ENCODE results near the gene C19orf85. TPM values are rescaled to one million over a fixed set of nuclear protein-coding genes. Genes with fewer than 3 reads are reported as not detected.
"Not testable (repeated sequence)": the region's sequence is repeated elsewhere in the genome, so short reads cannot be mapped to it uniquely, and the experiment has no call there.

C19orf85 gene
- polyA plus RNA-seq, 4 donors: not detected

DNA sequence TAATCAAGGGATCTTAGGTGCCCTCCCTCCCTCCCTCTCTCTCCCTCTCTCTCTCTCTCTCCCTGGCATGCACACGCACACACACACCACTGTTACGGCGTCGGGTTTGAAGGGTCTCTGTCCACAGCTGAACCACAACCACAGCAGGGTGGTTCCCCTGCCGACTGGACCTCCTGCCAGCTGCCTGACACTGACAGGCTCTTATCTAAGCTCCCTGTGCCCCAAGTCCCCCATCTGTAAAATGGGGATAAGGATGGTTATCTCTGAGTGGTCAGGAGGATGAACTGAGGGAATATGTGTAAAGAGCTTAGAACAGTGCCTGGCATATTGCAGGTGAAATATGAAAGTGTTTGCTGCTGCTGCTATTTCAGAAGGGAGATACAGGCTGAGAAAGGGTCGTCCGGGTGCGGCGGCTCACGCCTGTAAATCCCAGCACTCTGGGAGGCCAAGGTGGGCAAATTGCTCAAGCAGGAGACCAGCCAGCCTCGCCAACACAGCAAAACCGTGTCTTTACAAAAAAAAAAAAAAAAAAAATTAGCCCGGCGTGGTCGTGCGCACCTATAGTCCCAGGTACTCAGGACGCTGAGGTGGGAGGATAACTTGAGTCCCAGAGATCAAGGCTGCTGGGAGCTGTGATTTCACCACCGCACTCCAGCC, 20.6 kb downstream of the C19orf85 start:
- DNase-seq (ENCODE audit: low read depth in 4 of 4, low spot score in 2 of 4): no peak

DNA sequence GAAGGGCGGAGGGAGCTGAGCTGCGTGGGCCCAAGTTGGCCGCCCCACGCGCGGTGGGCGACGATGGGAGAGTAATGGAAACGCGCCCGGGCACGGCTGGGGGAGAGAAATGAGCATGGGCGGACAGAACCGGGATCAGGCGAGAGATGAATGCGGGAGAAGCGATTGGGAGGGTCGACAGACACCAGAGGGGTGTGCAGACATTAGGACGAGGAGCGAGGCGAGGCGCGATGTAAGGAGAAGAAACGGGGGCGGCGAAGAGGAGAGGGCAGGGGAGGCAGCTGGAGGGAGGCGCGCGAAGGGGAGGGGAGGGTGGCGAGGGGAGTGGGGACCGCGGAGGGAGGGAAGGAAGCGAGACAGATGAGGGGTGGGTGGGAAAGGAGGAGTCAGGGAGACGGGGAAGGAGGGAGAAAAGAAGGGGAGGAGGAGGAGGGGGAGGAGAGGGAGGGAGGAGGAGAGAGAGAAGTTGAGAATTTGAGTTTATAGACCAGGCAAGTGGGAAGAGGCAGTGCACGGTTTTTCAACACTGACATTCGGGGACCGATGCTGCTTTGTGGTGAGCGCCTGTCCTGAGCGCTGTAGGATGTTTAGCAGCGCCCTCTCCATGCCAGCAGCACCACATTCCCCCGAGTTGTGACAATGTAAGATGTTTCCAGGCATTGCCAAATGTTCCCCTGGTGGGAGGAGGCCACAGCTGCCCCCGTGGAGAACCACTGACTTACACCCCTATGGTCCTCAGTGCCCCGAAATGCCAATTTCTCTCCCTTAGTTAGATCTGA, 21.3 kb downstream of the C19orf85 start, which contains the start of gene SHISA7:
SHISA7 (minus strand) TSS at position 256 of the 779 bp plus-strand sequence. CDS start 437 bp downstream, outside the sequence.
- no peak for DNase-seq (ENCODE audit: low read depth in 4 of 4, low spot score in 2 of 4)

DNA sequence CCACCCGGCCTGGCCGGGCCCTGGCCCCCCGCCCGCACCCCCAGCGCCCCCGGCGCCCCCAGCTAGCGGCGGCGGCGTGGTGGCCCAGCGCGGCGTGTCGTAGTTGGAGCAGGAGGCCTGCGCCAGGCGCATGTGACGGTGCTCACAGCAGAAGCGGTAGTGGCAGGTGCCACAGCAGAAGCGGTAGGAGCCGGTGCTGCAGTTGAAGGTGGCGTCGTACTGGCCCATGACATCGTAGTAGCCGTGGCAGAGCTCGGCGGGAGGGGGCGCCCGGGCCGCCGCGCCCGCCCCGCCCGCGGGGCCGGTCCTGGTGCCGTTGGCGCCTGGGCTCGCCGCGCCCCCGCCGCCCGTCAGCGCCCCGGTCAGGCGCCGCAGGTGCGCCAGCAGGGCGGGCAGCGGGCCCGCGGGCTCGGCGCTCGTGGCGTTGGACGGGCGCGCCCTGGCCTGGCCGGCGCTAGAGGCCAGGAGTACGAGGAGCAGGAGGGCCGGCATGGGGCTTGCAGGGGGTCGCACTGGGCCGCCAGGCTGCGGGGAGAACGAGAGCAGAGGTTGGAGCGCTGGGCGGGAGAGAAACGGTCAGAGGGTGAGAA, 22.1 kb downstream of the C19orf85 start:
- DNase-seq (ENCODE audit: low read depth in 4 of 4, low spot score in 2 of 4): no peak

DNA sequence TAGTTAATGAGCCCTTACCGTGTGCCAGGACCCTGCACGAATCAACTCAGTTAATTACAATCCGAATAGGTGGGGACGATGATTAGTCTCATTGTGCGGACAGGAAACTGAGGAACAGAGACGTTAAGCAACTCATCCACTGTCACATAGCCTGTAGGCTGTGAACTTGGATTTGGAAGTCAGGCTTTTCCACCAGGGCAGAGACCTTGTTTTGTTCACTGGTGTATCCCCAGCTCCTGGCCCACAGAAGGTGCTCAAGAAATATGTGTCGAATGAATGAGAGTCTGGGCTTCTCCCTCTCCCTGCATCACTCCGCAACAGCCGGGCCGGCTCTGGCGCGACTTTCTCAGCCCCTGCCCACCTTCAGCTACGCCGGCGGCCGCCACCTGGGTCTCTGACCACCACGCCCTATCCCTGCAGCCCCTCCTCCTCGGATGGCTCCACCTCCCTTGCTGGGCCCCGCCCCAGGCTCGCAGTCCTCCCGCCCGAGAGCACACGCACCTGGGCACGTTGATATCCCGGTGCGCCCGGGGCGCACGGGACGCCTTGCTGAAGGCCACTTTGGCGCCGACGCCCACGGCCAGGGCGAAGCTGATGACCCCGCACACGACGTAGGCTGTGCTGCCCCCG, 22.7 kb downstream of the C19orf85 start:
- DNase-seq (ENCODE audit: low read depth in 4 of 4, low spot score in 2 of 4): no peak

DNA sequence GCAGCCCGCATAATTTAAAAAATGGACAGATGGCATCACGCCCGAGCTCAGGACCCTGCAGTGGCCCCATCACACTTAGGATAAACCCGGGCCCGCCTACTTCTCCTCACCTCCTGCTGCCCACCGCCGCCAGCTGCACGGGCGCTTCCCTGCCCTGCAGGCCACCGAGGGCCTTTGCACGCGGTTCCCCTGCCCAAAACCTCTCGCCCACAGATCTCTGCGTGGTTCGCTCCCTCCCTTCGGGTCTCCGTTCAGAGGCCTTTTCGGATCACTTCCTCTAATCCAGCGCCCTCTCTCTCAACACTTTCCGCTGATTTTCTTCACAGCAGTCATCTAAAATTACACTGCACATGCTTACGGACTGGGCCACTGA, 23.2 kb downstream of the C19orf85 start:
- DNase-seq (ENCODE audit: low read depth in 4 of 4, low spot score in 2 of 4): no peak

DNA sequence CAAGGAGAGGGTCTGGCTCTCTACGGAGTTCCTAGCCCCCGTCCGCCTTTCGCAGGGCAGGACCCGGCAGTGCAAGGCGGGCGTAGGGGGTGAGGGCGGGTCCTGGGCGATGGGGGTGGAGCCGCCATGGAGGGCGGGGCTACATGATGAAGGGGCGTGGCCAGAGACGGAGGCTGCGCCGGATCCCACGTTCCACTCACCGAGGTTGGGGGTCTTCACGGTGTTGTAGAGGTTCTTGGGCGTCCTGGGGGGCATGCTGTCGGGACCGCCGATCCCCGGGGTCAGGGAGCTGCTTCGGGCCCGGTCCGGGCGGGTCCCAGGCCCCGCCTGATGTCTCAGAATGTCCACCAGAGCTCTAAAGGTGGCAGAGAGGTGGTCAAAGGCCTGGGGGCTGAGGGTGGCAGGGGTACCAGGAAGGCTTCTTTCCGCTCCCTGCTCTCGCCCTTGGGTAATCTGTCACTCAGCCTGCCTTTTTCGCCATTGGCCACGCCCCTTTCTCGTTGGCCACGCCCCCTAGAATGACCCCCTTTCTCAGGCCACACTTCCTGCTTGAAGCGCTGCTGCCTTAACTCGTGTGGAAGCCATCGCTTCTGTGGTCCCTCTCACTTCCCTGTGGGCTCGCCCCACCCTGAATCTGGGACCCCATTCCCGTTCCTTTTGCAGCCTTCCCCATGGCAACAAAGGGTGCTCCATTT, 24.0 kb downstream of the C19orf85 start:
- DNase-seq (ENCODE audit: low read depth in 4 of 4, low spot score in 2 of 4): no peak

DNA sequence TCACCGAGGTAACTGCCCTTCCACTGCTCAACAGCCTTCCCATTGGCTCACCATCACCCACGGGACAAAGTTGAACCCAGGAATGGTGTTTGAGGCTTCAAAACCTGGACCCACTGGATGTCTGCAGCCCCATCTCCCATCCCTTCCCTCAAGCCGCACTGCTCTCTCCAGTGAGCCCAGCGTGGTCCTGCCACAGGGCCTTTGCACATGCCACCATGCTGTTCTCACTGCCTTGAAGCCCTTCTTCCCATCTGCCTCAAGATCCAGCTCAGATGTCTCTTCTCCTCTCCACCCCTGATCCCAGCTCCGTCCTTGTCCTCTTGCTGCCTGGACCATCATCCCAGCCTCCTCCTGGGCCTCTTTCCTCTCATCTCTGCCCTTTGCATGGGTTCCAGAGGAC, 25.5 kb downstream of the C19orf85 start:
- DNase-seq (ENCODE audit: low read depth in 4 of 4, low spot score in 2 of 4): no peak

DNA sequence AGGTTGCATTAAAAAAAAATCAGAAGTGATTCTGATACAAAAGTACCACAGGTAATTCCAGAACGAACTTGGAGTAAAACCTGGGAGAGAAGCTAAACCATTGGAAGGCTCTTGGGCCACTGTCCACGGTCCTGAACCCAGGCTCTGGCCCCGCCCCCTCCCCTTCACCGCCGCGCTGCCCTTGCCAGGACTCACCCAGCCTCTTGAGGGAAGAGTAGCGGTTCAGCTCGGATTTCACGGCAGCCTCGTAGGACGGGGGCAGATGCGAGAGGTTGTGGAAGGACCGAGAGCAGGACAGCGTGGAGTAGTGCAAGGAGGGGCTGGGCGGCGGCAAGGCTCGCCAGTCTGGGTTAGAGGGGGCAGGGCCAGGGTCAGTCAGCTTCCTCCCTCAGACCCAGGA, 27.1 kb downstream of the C19orf85 start:
- DNase-seq (ENCODE audit: low read depth in 4 of 4, low spot score in 2 of 4): peak in 1 of 4 donors; percentile 65

DNA sequence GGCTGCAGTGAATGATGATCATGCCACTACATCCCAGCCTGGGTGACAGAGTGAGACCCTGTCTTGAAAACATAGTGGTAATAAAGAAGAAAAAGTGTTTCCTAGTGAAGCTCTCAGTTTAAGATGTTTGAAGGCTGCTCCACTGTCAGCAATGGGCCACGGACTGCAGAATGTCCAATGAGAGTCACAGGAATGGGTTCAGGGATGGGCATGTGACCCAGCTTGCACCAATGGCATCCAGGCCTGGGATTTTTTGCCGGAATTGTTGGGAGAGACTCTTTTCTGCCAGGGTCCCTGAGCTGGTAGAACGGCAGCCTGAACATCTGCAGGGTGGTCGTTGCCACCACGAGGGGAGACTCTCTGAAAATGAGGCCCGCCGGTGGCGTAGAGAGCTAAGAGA, 27.7 kb downstream of the C19orf85 start:
- DNase-seq (ENCODE audit: low read depth in 4 of 4, low spot score in 2 of 4): no peak

DNA sequence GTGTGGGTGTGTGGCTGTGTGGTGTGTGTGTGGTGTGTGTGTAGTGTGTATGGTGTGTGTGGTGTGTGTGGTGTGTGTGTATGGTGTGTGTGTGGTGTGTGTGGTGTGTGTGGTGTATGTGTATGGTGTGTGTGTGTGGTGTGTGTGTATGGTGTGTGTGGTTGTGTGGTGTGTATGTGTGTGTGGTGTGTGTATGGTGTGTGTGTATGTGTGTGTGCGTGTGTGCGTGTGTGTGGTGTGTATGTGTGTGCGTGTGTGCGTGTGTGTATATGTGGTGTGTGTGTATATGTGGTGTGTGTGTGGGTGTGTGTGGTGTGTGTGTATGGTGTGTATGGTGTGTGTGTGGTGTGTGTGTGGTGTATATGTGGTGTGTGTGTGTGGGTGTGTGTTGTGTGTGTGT, 29.5 kb downstream of the C19orf85 start:
- no peak for DNase-seq (ENCODE audit: low read depth in 4 of 4, low spot score in 2 of 4)

DNA sequence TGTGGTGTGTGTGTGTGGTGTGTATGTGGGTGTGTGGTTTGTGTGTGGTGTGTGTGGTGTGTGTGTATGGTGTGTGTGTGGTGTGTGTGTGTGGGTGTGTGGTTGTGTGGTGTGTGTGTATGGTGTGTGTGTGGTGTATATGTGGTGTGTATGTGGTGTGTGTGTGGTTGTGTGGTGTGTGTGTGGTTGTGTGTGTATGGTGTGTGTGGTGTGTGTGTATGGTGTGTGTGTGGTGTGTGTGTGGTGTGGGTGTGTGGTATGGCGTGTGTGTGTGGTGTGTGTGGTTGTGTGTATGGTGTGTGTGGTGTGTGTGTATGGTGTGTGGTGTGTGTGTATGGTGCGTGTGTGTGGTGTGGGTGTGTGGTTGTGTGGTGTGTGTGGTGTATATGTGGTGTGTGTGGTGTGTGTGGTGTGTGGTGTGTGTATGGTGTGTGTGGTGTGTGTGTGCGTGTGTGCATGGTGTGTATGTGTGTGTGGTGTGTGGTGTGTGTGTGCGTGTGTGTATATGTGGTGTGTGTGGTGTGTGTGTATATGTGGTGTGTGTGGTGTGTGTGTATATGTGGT, 30.1 kb downstream of the C19orf85 start:
- DNase-seq (ENCODE audit: low read depth in 4 of 4, low spot score in 2 of 4): no peak

DNA sequence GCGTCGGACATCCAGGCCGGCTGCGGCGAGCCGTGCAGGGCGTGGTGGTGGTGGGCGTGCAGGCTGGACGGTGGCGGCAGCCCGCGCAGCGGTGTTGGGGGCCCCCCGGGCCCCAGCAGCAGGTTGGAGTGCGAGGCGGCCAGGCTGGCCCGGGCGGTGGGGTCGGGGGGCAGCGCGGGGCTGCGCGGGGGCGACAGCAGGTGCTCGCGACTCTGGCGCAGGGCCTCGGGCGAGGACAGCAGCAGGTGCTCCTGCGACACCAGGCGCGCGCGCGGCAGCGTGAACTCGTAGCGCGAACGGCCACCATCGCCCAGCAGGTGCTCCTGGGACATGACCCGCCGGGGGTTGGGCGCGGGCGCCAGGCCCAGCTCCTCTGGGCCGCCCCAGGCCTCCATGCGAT, 31.3 kb downstream of the C19orf85 start:
- no peak for DNase-seq (ENCODE audit: low read depth in 4 of 4, low spot score in 2 of 4)

DNA sequence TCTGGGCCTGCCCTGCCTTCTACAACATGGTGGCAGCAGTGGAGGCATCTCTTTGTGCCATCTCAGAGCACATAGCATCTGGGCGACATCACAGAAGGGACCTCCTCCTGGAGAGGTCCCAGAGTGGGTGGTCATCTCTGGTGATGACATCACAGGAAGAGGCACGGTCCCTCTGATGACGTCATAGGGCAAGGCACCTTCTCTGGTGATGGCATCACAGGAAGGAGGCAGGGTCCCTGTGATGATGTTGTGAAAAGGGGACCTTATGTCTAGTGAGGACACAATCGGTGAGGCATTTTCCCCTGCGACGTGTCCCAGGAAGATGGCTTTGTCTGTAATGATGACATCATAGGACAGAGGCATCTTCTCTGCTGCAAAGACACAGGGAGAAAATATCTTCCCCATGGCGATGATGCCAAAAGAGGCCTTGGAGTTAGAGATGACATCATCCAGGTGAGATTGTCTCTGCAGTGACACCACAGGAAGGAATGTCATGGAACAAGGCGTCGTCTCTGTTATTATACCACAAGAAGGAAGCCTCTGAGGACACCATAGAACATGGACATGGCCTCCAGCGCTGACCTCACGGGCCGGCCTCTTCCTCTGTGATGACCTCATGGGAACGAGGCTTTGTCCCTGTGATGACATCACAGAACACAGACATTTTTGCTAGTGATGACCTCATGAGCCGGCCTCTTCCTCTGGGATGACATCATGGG, 32.2 kb downstream of the C19orf85 start:
- no peak for DNase-seq (ENCODE audit: low read depth in 4 of 4, low spot score in 2 of 4)

DNA sequence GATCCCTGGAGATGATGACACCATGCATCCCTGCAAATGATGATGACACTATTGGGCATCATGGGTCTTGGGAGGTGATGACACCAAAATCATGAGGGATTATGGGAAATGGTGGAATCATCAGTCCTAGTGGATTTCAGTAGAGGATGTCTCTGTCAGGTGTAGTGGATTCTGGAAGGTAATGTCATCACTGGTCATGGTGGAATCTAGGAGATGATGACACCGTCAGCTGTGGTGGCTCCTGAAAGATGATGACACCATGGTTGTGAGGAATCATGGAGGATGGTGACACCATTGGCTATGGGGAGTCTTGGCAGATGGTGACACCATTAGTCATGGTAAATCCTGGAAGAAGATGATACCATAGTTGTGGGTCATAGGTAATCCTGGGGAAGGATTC, 33.4 kb downstream of the C19orf85 start:
- no peak for DNase-seq (ENCODE audit: low read depth in 4 of 4, low spot score in 2 of 4)

DNA sequence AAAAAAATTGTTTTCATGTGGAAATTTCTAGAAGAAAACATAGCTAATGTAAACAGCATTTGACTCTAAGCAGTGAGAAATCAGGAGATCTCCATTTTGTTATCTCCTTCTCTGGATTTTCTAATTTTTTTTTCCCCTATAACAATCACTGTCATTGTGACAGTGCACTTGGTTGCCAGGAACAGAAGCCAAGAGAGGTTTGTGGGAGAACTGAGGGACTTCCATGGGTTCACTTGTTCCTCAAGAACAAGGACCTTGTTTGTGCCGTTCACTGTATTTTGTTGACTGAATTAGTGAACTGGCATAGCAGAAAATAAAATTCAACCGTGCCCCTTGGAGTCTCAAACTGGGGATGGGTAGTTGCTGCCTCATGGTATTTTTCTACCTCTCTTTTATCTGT, 38.5 kb downstream of the C19orf85 start:
- DNase-seq (ENCODE audit: low read depth in 4 of 4, low spot score in 2 of 4): no peak

DNA sequence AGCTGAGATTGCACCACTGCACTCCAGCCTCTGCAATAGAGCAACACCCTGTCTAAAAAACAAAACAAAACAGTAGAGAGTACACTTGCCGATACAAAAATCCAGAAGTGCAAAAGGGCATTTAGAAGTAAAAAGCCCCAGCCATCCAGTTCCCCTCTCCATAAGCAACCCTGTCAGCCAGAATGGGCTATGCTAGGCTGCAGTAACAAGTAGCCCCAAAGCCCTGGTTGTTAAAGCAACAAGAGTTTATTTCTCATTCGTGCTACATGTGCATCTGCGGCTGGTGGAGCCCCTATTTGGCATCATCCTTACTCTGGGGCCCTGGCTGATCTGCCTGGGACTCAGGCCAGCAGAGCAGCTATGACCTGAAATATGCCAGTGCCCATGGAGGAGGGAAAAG, 40.0 kb downstream of the C19orf85 start:
- no peak for DNase-seq (ENCODE audit: low read depth in 4 of 4, low spot score in 2 of 4)

DNA sequence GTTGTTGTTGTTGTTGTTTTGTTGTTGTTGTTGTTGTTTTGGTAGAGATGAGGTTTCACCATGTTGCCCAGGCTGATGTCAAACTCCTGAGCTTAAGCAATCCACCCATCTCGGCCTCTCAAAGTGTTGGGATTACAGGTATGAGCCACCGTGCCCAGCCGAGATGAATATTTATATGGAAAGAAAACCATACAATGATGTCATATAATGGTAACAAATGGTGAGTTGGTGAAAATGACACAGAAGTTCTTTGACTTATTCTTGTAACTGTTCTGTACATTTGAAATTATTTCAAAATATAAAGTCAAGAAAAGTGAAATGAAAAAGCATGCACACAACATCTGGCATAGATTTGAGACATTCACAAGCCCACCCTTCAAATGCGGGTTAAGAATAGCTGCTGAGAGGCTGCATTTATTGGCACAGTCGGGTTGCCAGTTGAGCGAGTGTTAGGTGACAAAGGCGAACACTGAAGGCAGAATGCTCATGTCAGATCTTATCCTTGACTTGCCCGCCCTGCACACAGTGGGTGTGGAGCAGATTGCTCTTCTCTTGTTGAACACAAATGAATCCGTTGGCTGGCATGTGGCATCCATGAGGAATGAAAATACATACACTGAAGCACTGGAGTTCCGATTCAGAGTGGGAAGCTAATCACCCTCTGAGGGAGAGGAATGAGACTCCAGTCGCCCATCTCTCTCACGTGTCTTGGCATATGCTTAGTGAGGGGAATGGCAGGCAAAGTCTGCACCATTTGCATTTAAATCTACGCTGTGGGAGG, 41.1 kb downstream of the C19orf85 start:
- no peak for DNase-seq (ENCODE audit: low read depth in 4 of 4, low spot score in 2 of 4)

DNA sequence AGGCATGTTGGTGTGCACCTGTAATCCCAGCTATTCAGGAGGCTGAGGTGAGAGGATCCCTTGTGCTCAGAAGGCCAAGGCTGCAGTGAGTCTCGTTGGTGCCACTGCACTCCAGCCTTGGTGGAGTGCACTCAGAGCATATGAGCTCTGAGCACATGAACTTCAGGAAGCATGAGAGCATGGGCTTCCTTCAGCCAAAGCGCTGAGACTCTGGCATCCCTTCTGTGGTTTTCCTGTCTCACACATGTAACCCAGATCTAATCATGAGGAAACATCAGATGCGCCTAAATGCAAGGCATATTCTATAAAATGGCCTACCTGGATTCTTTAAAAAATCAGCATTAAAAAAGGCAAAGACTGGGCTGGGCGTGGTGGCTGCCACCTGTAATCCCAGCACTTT, 43.3 kb downstream of the C19orf85 start:
- not testable (repeated sequence) for DNase-seq (ENCODE audit: low read depth in 4 of 4, low spot score in 2 of 4)

DNA sequence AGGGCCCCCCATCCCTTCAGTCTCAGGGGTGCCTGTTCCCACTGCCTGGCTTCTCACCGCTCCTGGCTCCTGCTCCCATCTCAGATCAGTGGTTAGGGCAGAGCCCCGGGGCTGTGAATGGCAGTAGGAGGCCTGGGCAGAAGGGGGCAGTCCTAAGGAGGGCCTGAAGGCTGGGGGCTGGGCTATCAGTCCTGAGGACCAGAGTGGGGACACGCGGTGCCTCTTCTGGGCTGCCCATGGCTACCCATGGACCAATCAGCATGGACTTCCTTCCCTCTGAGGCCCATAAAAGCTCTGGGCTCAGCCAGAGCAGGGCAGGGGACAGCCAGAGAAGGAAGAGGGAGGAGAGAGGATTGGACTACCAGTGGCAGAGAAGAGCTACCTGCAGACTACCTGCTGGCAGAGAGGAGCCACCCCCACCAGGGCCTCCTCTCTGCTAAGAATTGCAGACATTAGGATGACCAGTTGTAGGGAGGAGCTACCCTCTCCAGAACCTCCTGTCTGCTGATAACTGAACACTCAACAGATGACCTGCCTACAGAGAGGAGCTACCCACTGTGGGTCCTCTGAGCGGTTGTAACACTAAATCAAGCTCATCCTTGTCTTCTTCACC, 44.8 kb downstream of the C19orf85 start:
- DNase-seq (ENCODE audit: low read depth in 4 of 4, low spot score in 2 of 4): no peak

Measured in left renal cortex interstitium (tissue), 4 donors.